Stomach smooth muscle (tissue), 2 donors: ENCODE results near the gene PCDHGB4.
"Not testable (repeated sequence)": the region's sequence is repeated elsewhere in the genome, so short reads cannot be mapped to it uniquely, and the experiment has no call there.

Source experiments
- H3K27ac ChIP-seq: one replicate; pipeline ENCODE4 v1.7.0; 2013; ENCODE audit warnings: mild to moderate bottlenecking, low read length, inconsistent platforms
- H3K27me3 ChIP-seq, 2 donors: one replicate each; pipeline ENCODE4 v1.7.0; 2013; ENCODE audit warnings: low read length in 2 of 2; ENCODE audit not compliant: insufficient read depth in 2 of 2, control insufficient read depth in 1 of 2
- H3K36me3 ChIP-seq, 2 donors: one replicate each; pipeline ENCODE4 v1.7.0; 2013; ENCODE audit warnings: low read length in 2 of 2; ENCODE audit not compliant: control insufficient read depth in 2 of 2, insufficient read depth in 2 of 2
- H3K4me1 ChIP-seq: one replicate; pipeline ENCODE4 v1.7.0; 2013; ENCODE audit warnings: low read length; ENCODE audit not compliant: control insufficient read depth, insufficient read depth
- H3K4me3 ChIP-seq, 2 donors: one replicate each; pipeline ENCODE4 v1.7.0; 2013; ENCODE audit warnings: low read length in 2 of 2
- H3K9ac ChIP-seq, 2 donors: one replicate each; pipeline ENCODE4 v1.7.0; 2013; ENCODE audit warnings: low read length in 2 of 2, mild to moderate bottlenecking in 1 of 2
- H3K9me3 ChIP-seq, 2 donors: one replicate each; pipeline ENCODE4 v1.7.0; 2013; ENCODE audit warnings: low read length in 2 of 2; ENCODE audit not compliant: control insufficient read depth in 2 of 2
- donor health status: healthy.
- donor health status: Pancreatic carcinoma.

Gene PCDHGB4

DNA sequence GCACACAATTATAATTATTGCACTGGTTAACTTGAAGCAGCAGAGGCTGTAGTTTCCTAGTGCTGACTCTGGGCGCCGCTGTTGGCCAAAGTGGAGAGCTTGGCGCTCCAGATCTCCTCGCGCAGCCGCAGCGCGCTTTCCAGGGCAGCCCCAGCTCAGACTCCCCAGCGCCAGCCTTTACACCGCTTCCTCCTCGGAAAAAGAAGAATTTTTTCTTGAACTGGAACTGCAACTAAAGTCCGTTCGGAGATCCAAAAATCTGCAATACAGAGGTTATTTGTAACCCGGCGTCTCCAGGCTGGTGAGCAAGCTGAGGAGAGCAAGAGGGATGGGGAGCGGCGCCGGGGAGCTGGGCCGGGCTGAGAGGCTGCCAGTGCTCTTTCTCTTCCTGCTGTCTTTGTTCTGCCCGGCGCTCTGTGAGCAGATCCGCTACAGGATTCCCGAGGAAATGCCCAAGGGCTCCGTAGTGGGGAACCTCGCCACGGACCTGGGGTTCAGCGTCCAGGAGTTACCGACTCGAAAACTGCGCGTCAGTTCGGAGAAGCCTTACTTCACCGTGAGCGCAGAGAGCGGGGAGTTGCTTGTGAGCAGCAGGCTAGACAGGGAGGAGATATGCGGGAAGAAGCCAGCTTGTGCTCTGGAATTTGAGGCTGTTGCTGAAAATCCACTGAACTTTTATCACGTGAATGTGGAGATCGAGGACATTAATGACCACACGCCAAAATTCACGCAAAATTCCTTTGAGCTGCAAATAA is at the start of gene PCDHGB4:
PCDHGB4 (plus strand) TSS at position 142 of the 755 bp plus-strand sequence; CDS start at position 329, 187 bp downstream.
- H3K9me3 ChIP-seq: peaks cover 52 to 77% of the 10 kb centered on the region in 2 donors

DNA sequence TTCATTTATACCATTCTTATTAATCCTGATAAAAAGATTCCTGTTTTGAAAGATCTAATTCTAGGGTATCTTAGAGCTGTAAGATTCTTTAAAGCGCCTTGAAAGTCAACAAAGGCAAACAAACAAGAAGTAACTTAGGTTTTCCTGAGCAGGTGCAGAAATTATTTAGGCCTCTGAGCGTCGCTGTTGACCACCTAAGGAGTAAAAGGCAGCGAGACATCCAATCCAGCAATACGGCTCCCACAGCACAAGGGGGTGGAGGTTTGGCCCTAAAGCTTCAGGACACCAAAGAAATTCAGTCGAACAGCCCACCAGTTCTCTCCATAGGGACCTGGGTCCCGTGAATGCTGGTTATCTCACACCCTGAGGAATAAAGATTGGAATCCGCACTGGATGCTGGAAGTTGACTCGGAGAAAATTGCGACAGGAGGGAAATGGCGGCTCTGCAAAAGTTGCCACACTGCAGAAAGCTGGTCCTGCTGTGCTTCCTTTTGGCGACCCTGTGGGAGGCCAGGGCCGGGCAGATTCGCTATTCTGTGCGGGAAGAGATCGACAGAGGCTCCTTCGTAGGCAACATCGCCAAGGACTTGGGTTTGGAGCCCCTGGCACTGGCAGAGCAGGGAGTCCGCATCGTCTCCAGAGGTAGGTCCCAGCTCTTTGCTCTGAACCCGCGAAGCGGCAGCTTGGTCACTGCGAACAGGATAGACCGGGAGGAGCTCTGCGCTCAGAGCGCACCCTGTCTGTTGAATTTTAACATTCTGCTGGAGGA is 48.8 kb upstream of the PCDHGB4 start, which contains the start of gene PCDHGA2:
PCDHGA2 (plus strand) TSS at position 223 of the 769 bp plus-strand sequence.
- Histone ChIP-seq H3K9me3 (peaks cover 41 to 50% of the 10 kb centered on the region in 2 donors), H3K27me3 (no peaks in the 10 kb centered on the region), H3K4me1 (no peaks in the 10 kb centered on the region), H3K36me3 (no peaks in the 10 kb centered on the region), H3K27ac (no peak within 1 kb of the TSS), H3K4me3 (peak within 1 kb of the TSS; percentile 50 to 60), H3K9ac (no peak within 1 kb of the TSS)

More for the DNA sequence above, at the start of gene PCDHGB4:
- H3K4me1 ChIP-seq, H3K27ac ChIP-seq, H3K9ac ChIP-seq, H3K27me3 ChIP-seq, H3K36me3 ChIP-seq: not testable (repeated sequence)
- H3K4me3 ChIP-seq: peak within 1 kb of the TSS; percentile 29 to 38

DNA sequence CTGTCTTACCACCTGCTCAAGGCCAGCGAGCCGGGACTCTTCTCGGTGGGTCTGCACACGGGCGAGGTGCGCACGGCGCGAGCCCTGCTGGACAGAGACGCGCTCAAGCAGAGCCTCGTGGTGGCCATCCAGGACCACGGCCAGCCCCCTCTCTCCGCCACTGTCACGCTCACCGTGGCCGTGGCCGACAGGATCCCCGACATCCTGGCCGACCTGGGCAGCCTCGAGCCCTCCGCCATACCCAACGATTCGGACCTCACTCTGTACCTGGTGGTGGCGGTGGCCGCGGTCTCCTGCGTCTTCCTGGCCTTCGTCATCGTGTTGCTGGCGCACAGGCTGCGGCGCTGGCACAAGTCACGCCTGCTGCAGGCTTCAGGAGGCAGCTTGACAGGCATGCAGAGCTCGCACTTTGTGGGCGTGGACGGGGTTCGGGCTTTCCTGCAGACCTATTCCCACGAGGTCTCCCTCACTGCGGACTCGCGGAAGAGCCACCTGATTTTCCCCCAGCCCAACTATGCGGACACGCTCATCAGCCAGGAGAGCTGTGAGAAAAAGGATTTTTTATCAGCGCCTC is 46.6 kb upstream of the PCDHGB4 start:
- H3K9me3 ChIP-seq: peaks cover 55 to 56% of the 10 kb centered on the region in 2 donors
- H3K9ac ChIP-seq, H3K27me3 ChIP-seq, H3K36me3 ChIP-seq, H3K27ac ChIP-seq, H3K4me3 ChIP-seq, H3K4me1 ChIP-seq: not testable (repeated sequence)

DNA sequence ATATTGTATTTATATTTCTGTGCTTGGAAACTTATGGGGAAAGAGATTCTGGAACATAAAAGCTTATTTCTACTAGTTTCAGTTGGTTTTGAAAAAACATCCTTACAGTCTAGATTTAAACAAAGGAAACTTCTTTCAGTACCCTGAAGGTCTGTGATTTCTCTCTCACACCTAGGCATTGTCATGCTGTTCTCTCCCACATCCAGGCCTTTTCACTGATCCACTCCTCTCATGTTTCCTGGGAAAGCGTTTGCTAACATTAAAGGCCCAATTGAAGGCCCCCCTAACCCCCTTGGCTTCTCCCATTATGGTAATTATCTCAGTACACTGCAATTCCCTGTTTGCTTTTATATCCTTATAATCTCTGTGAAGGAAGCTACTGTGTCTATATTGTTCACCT is 44.7 kb upstream of the PCDHGB4 start:
- Histone ChIP-seq H3K27me3 (peaks cover 0 to 4% of the 10 kb centered on the region in 2 donors), H3K27ac (no peak overlapping the region), H3K4me3 (no peak overlapping the region)

DNA sequence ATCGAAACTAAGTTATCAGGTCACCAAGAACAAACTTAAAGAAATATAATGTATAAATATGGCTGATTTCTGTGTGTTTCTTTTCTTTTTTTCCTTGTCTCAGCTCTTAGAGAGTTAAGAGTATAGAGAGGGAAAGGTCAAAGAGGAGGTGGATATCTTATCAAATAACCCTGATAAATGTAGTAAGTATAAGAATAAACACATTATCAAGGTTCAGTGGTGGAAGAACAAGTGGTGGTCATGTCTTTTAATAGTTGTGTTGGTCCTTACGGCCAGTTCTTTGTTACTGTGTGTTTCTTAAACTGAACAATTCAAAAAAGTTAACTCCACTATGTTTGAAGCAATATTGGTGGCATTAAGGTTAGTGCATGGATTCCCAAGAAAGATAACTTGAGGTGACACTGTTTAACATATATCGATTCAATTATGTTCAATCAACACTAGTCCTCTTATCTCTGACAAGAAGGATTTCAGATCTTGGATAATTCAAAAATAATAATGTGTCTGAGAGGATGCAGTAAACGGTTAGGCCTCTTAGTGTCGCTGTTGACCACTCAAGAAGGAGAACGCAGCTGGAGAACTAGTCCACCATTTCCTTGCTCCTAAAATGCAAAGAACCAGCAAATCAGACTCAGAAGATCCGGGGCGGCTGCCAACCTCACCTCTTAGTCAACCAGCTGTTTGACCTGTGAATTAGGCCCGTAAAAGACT is 44.1 kb upstream of the PCDHGB4 start, which contains the start of gene PCDHGA3:
PCDHGA3 (plus strand) TSS at position 588 of the 711 bp plus-strand sequence. CDS start 205 bp downstream, outside the sequence.
- no peaks in the 10 kb centered on the region for H3K4me1 ChIP-seq
- peaks cover 0 to 4% of the 10 kb centered on the region in 2 donors for H3K27me3 ChIP-seq
- H3K4me3 ChIP-seq: peak within 1 kb of the TSS in 1 of 2 donors; percentile 54
- H3K9me3 ChIP-seq: peaks cover 46 to 53% of the 10 kb centered on the region in 2 donors
- H3K9ac ChIP-seq: no peak within 1 kb of the TSS
- H3K36me3 ChIP-seq: no peaks in the 10 kb centered on the region
- no peak within 1 kb of the TSS for H3K27ac ChIP-seq

More for the DNA sequence above, 44.7 kb upstream of the PCDHGB4 start:
- Histone ChIP-seq H3K9me3 (peaks cover 52 to 59% of the 10 kb centered on the region in 2 donors), H3K36me3 (no peaks in the 10 kb centered on the region), H3K4me1 (no peaks in the 10 kb centered on the region), H3K9ac (no peak overlapping the region)

DNA sequence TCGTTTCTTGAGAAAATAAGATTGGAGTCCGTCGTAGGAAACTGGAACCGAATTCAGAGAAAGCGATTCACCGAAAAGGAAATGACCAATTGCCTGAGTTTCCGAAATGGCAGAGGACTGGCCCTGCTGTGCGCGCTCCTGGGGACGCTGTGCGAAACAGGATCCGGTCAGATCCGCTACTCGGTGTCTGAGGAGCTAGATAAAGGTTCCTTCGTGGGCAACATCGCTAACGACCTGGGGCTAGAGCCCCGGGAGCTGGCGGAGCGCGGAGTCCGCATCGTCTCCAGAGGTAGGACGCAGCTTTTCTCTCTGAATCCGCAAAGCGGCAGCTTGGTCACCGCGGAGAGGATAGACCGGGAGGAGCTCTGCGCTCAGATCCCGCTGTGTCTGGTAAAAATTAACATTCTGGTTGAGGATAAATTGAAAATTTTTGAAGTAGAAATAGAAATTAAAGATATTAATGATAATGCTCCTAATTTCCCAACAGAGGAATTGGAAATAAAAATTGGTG is 43.5 kb upstream of the PCDHGB4 start:
- no peaks in the 10 kb centered on the region for H3K4me1 ChIP-seq
- H3K27ac ChIP-seq: no peak overlapping the region
- no peak overlapping the region for H3K9ac ChIP-seq
- H3K9me3 ChIP-seq: peaks cover 43 to 46% of the 10 kb centered on the region in 2 donors
- no peaks in the 10 kb centered on the region for H3K36me3 ChIP-seq
- peaks cover 0 to 4% of the 10 kb centered on the region in 2 donors for H3K27me3 ChIP-seq
- peak overlapping the region in 1 of 2 donors; percentile 54 for H3K4me3 ChIP-seq

DNA sequence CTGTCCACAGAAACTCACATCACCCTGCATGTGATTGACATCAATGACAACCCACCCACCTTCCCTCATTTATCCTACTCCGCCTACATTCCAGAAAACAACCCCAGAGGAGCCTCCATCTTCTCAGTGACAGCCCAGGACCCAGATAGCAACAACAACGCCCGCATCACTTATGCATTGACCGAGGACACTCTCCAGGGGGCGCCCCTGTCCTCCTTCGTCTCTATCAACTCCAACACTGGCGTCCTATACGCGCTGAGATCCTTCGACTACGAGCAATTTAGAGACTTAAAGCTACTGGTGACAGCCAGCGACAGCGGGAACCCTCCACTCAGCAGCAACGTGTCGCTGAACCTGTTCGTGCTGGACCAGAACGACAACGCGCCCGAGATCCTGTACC is 42.2 kb upstream of the PCDHGB4 start:
- Histone ChIP-seq H3K27ac (no peak overlapping the region), H3K4me1 (no peaks in the 10 kb centered on the region), H3K9ac (no peak overlapping the region), H3K9me3 (peaks cover 36 to 38% of the 10 kb centered on the region in 2 donors), H3K27me3 (peaks cover 0 to 4% of the 10 kb centered on the region in 2 donors), H3K4me3 (no peak overlapping the region), H3K36me3 (no peaks in the 10 kb centered on the region)

DNA sequence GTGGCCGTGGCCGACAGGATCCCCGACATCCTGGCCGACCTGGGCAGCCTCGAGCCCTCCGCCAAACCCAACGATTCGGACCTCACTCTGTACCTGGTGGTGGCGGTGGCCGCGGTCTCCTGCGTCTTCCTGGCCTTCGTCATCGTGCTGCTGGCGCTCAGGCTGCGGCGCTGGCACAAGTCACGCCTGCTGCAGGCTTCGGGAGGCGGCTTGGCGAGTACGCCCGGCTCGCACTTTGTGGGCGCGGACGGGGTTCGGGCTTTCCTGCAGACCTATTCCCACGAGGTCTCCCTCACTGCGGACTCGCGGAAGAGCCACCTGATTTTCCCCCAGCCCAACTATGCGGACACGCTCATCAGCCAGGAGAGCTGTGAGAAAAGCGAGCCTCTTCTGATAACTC is 41.5 kb upstream of the PCDHGB4 start:
- H3K27me3 ChIP-seq, H3K4me1 ChIP-seq, H3K36me3 ChIP-seq, H3K4me3 ChIP-seq, H3K27ac ChIP-seq, H3K9ac ChIP-seq: not testable (repeated sequence)
- peaks cover 38 to 43% of the 10 kb centered on the region in 2 donors for H3K9me3 ChIP-seq

DNA sequence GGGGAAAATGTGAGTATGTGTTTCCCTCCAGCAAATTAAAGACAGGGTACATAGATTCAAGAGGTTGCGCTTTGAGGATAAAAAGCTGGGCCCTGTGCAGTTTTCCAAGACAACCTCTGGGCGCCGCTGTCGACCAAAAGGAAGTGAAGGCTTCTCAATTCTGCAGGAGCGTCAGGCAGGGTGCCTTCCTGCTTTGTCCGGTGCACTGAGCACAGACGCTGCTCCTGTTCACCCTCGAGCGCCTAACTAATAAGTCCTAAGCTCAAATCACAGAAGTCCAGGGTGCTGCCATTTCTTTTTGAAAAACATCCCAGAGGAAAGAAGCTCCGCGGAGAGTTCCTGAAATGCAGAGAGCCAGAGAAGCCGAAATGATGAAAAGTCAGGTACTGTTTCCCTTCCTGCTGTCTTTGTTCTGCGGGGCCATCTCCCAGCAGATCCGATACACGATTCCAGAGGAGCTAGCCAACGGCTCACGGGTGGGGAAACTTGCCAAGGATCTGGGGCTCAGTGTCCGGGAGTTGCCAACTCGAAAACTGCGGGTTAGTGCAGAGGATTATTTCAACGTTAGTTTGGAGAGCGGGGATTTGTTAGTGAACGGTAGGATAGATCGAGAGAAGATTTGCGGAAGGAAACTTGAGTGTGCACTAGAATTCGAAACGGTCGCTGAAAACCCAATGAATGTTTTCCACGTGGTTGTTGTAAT is 37.4 kb upstream of the PCDHGB4 start, which contains the start of gene PCDHGB1:
PCDHGB1 (plus strand) TSS at position 183 of the 703 bp plus-strand sequence; CDS start at position 345, 162 bp downstream.
- Histone ChIP-seq H3K36me3 (no peaks in the 10 kb centered on the region), H3K9ac (no peak within 1 kb of the TSS), H3K4me3 (peak within 1 kb of the TSS; percentile 40 to 65), H3K9me3 (peaks cover 26 to 44% of the 10 kb centered on the region in 2 donors), H3K27ac (no peak within 1 kb of the TSS), H3K27me3 (peaks cover 0 to 7% of the 10 kb centered on the region in 2 donors), H3K4me1 (no peaks in the 10 kb centered on the region)
